Measurements from ENCODE around the gene NDP.

The NDP gene

DNA sequence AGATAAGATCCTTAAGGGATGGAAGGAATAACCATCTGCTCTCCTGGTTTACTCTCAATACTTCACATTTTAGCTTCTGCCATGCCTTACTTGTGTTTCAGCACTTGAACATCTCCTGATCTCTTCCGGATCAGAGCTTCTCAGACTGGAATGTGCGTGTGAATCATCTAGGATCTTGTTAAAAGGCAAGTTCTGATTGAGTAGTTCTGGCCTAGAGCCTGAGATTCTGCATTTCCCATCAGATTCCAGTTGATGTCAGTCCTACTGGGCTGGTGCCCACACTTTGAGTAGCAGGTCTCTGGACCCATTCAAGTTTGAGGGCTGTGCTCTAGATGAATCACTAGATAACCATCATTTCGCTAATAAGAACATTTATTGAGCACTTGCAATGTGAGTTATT, 20.0 kb downstream of the NDP start:
- H3K14ac ChIP-seq (ENCODE audit: low read length in 2 of 2): no peak overlapping the region
- H3K9me3 ChIP-seq (ENCODE audit: control insufficient read depth, low read length): no peaks in the 10 kb centered on the region
- no peak overlapping the region for H2AFZ ChIP-seq (ENCODE audit: low read depth, low read length)
- no peak overlapping the region for H4K8ac ChIP-seq (ENCODE audit: low read length)
- H2BK5ac ChIP-seq (ENCODE audit: low read depth, low read length, poor library complexity, severe bottlenecking): no peak overlapping the region
- H3K4me3 ChIP-seq (ENCODE audit: insufficient read depth in 1 of 2, low read depth in 1 of 2, low read length in 2 of 2): no peak overlapping the region
- H2AK5ac ChIP-seq (ENCODE audit: low read length, severe bottlenecking): no peak overlapping the region
- H2BK120ac ChIP-seq (ENCODE audit: low read depth, low read length): no peak overlapping the region
- H2BK12ac ChIP-seq (ENCODE audit: low read length in 2 of 2): no peak overlapping the region
- no peak overlapping the region for H3K27ac ChIP-seq (ENCODE audit: low read length, poor library complexity, severe bottlenecking)
- peaks cover 3% of the 10 kb centered on the region for H3K4me1 ChIP-seq (ENCODE audit: control insufficient read depth, insufficient read depth, low read depth, low read length)
- H3K4me2 ChIP-seq (ENCODE audit: low read length, poor library complexity, severe bottlenecking): no peak overlapping the region
- no peak overlapping the region for H3K18ac ChIP-seq (ENCODE audit: low read depth in 1 of 2, low read length in 2 of 2)
- DNase-seq: no peak
- H3K79me1 ChIP-seq (replicated peaks; ENCODE audit: low read length, poor library complexity, severe bottlenecking): no peaks in the 10 kb centered on the region
- no peak overlapping the region for H4K91ac ChIP-seq (ENCODE audit: low read length)
- H3K23ac ChIP-seq (ENCODE audit: low read length in 2 of 2): no peak overlapping the region
- peaks cover 0 to 43% of the 10 kb centered on the region in 2 experiments for H3K27me3 ChIP-seq (ENCODE audit: control insufficient read depth in 1 of 2, insufficient read depth in 1 of 2, low read length in 2 of 2)
- no peak overlapping the region for H3K4ac ChIP-seq (ENCODE audit: low read depth in 1 of 2, low read length in 2 of 2)
- H2BK15ac ChIP-seq (ENCODE audit: low read depth, poor library complexity, severe bottlenecking): no peak overlapping the region
- no peaks in the 10 kb centered on the region for H3K36me3 ChIP-seq (ENCODE audit: control insufficient read depth in 1 of 2, insufficient read depth in 2 of 2, low read depth in 1 of 2, low read length in 2 of 2)
- no peak overlapping the region for H3K9ac ChIP-seq (ENCODE audit: low read length)
- WGBS: 78% methylated on average over 3 of the region's 3 CpGs

DNA sequence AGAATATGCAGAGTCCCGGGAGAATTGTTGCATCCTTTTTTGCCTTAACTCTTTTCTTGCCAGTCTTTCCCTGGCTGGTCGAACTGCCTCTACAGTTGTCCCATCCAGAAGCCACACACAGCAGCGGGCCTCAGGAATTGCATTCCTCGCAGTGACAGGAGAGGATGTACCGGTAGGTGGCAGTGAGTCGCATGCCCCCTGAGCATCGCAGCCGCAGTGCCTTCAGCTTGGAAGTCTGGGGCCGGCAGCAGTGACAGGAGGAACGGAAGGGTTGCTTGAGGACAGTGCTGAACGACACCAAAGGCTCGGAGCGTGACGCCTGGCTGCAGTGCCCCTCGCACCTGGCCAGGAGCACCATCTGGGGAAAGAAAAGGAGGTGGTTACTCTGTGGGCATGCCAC, 23.5 kb downstream of the NDP start:
- no peak overlapping the region for H2BK120ac ChIP-seq (ENCODE audit: low read depth, low read length)
- H3K18ac ChIP-seq (ENCODE audit: low read depth in 1 of 2, low read length in 2 of 2): no peak overlapping the region
- no peak overlapping the region for H2AK5ac ChIP-seq (ENCODE audit: low read length, severe bottlenecking)
- H3K36me3 ChIP-seq (ENCODE audit: control insufficient read depth in 1 of 2, insufficient read depth in 2 of 2, low read depth in 1 of 2, low read length in 2 of 2): no peaks in the 10 kb centered on the region
- no peaks in the 10 kb centered on the region for H3K79me1 ChIP-seq (replicated peaks; ENCODE audit: low read length, poor library complexity, severe bottlenecking)
- no peak overlapping the region for H3K4ac ChIP-seq (ENCODE audit: low read depth in 1 of 2, low read length in 2 of 2)
- peaks cover 0 to 37% of the 10 kb centered on the region in 2 experiments for H3K27me3 ChIP-seq (ENCODE audit: control insufficient read depth in 1 of 2, insufficient read depth in 1 of 2, low read length in 2 of 2)
- H2BK5ac ChIP-seq (ENCODE audit: low read depth, low read length, poor library complexity, severe bottlenecking): no peak overlapping the region
- no peak overlapping the region for H3K4me2 ChIP-seq (ENCODE audit: low read length, poor library complexity, severe bottlenecking)
- no peak overlapping the region for H4K8ac ChIP-seq (ENCODE audit: low read length)
- H3K9me3 ChIP-seq (ENCODE audit: control insufficient read depth, low read length): no peaks in the 10 kb centered on the region
- WGBS: 3% methylated on average over 12 of the region's 15 CpGs
- H3K14ac ChIP-seq (ENCODE audit: low read length in 2 of 2): no peak overlapping the region
- no peak overlapping the region for H3K9ac ChIP-seq (ENCODE audit: low read length)
- no peak for DNase-seq
- no peak overlapping the region for H2BK12ac ChIP-seq (ENCODE audit: low read length in 2 of 2)
- no peak overlapping the region for H2BK15ac ChIP-seq (ENCODE audit: low read depth, poor library complexity, severe bottlenecking)
- H3K4me1 ChIP-seq (ENCODE audit: control insufficient read depth, insufficient read depth, low read depth, low read length): peaks cover 3% of the 10 kb centered on the region
- H3K4me3 ChIP-seq (ENCODE audit: insufficient read depth in 1 of 2, low read depth in 1 of 2, low read length in 2 of 2): no peak overlapping the region
- no peak overlapping the region for H3K27ac ChIP-seq (ENCODE audit: low read length, poor library complexity, severe bottlenecking)
- H2AFZ ChIP-seq (ENCODE audit: low read depth, low read length): no peak overlapping the region
- H3K23ac ChIP-seq (ENCODE audit: low read length in 2 of 2): no peak overlapping the region
- no peak overlapping the region for H4K91ac ChIP-seq (ENCODE audit: low read length)

DNA sequence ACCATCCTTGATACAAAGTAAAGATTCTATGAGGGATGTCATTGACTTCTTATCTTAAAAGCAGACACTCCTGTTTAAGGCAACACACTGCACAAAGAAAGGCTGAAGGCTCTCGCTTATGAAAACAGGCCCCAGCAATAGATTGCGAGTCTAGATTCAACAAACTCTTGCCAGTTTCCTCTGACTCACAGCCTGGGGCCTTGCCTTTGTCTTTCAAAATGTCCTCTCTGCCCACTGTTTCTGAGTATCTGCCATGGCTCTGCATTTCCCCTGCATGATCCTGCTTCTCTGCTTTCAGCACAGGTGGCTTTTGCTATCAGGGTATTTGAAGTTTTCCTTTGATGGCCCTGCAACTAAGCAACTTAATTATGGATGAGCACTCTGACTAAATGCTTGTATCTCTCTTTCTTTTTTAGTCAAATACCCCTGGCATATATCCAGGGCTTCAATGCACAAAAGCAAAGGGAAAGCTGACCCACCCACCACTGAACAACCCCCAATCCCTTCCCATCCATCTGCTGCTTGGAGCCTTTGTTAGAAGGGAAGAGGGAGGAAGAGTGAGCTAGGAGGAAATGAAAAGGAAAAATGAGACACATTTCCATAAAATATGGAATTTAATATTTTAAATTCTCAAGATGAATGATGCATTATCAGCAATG, 32.2 kb downstream of the NDP start:
- Histone ChIP-seq H3K4me2 (ENCODE audit: low read length, poor library complexity, severe bottlenecking) (no peak overlapping the region), H2BK120ac (ENCODE audit: low read depth, low read length) (no peak overlapping the region), H2BK12ac (ENCODE audit: low read length in 2 of 2) (no peak overlapping the region), H3K4me1 (ENCODE audit: control insufficient read depth, insufficient read depth, low read depth, low read length) (no peaks in the 10 kb centered on the region), H3K4ac (ENCODE audit: low read depth in 1 of 2, low read length in 2 of 2) (no peak overlapping the region), H3K23ac (ENCODE audit: low read length in 2 of 2) (no peak overlapping the region), H3K27ac (ENCODE audit: low read length, poor library complexity, severe bottlenecking) (no peak overlapping the region), H2AK5ac (ENCODE audit: low read length, severe bottlenecking) (no peak overlapping the region), H2BK15ac (ENCODE audit: low read depth, poor library complexity, severe bottlenecking) (no peak overlapping the region), H3K14ac (ENCODE audit: low read length in 2 of 2) (no peak overlapping the region), H3K9ac (ENCODE audit: low read length) (peak overlapping the region; percentile 65), H4K91ac (ENCODE audit: low read length) (no peak overlapping the region), H3K18ac (ENCODE audit: low read depth in 1 of 2, low read length in 2 of 2) (no peak overlapping the region), H3K36me3 (ENCODE audit: control insufficient read depth in 1 of 2, insufficient read depth in 2 of 2, low read depth in 1 of 2, low read length in 2 of 2) (no peaks in the 10 kb centered on the region), H3K27me3 (ENCODE audit: control insufficient read depth in 1 of 2, insufficient read depth in 1 of 2, low read length in 2 of 2) (peaks cover 0 to 4% of the 10 kb centered on the region in 2 experiments), H2BK5ac (ENCODE audit: low read depth, low read length, poor library complexity, severe bottlenecking) (no peak overlapping the region), H2AFZ (ENCODE audit: low read depth, low read length) (peak overlapping the region; percentile 14), H3K4me3 (ENCODE audit: insufficient read depth in 1 of 2, low read depth in 1 of 2, low read length in 2 of 2) (no peak overlapping the region), H3K9me3 (ENCODE audit: control insufficient read depth, low read length) (no peaks in the 10 kb centered on the region), H3K79me1 (replicated peaks; ENCODE audit: low read length, poor library complexity, severe bottlenecking) (no peaks in the 10 kb centered on the region), H4K8ac (ENCODE audit: low read length) (no peak overlapping the region)
- peak; percentile 23 for DNase-seq
- WGBS: 52% methylated on average over 2 of the region's 2 CpGs

DNA sequence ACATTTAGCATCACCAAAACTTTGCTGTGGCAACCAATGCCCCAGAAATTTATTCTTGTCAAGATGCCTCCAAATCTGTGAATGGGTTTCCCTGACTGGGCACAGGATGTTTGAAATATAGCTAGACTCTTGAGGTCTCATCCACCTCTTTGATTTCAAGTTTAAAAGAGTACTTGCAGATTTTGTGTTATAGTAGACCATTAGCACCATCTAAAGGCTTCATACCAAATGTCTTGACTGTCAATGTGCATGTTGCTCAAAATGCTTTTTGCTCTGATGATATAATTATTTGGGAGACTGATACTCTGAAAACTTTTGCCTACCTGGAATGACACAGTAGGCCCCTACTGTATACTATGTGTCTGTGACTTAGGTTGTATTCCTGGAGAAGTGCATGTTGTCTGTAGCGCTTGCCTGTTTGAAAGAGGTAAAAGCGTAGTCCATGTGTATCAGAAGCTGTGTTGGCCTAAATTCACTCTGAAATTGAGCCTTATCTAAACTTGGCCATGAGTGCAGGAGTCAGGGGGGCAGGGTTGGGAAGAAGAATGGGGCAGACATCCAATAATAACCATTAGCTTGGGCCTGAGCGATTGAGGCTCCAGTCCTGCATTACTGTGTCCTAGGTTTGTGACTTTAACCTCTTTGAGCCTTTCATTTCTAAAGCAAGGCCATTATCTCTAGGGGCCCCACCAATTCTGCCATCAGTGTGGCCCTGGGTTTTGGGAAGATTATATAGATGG, 33.8 kb downstream of the NDP start:
- Histone ChIP-seq H3K27me3 (ENCODE audit: control insufficient read depth in 1 of 2, insufficient read depth in 1 of 2, low read length in 2 of 2) (peaks cover 0 to 9% of the 10 kb centered on the region in 2 experiments), H2BK5ac (ENCODE audit: low read depth, low read length, poor library complexity, severe bottlenecking) (no peak overlapping the region), H3K27ac (ENCODE audit: low read length, poor library complexity, severe bottlenecking) (no peak overlapping the region), H3K36me3 (ENCODE audit: control insufficient read depth in 1 of 2, insufficient read depth in 2 of 2, low read depth in 1 of 2, low read length in 2 of 2) (no peaks in the 10 kb centered on the region), H3K9me3 (ENCODE audit: control insufficient read depth, low read length) (no peaks in the 10 kb centered on the region), H3K4ac (ENCODE audit: low read depth in 1 of 2, low read length in 2 of 2) (no peak overlapping the region), H4K91ac (ENCODE audit: low read length) (no peak overlapping the region), H3K18ac (ENCODE audit: low read depth in 1 of 2, low read length in 2 of 2) (no peak overlapping the region), H3K23ac (ENCODE audit: low read length in 2 of 2) (no peak overlapping the region), H3K14ac (ENCODE audit: low read length in 2 of 2) (no peak overlapping the region), H2BK15ac (ENCODE audit: low read depth, poor library complexity, severe bottlenecking) (no peak overlapping the region), H2AFZ (ENCODE audit: low read depth, low read length) (no peak overlapping the region), H3K79me1 (replicated peaks; ENCODE audit: low read length, poor library complexity, severe bottlenecking) (no peaks in the 10 kb centered on the region), H3K4me2 (ENCODE audit: low read length, poor library complexity, severe bottlenecking) (no peak overlapping the region), H2BK120ac (ENCODE audit: low read depth, low read length) (no peak overlapping the region), H4K8ac (ENCODE audit: low read length) (no peak overlapping the region), H2BK12ac (ENCODE audit: low read length in 2 of 2) (no peak overlapping the region), H3K4me1 (ENCODE audit: control insufficient read depth, insufficient read depth, low read depth, low read length) (no peaks in the 10 kb centered on the region), H3K9ac (ENCODE audit: low read length) (no peak overlapping the region), H3K4me3 (ENCODE audit: insufficient read depth in 1 of 2, low read depth in 1 of 2, low read length in 2 of 2) (no peak overlapping the region), H2AK5ac (ENCODE audit: low read length, severe bottlenecking) (no peak overlapping the region)
- no peak for DNase-seq
- 100% methylated on average over 3 of the region's 3 CpGs for WGBS
